ENCODE results near the gene PDE3A.
"Not testable (repeated sequence)": the region's sequence is repeated elsewhere in the genome, so short reads cannot be mapped to it uniquely, and the experiment has no call there.

The PDE3A gene

DNA sequence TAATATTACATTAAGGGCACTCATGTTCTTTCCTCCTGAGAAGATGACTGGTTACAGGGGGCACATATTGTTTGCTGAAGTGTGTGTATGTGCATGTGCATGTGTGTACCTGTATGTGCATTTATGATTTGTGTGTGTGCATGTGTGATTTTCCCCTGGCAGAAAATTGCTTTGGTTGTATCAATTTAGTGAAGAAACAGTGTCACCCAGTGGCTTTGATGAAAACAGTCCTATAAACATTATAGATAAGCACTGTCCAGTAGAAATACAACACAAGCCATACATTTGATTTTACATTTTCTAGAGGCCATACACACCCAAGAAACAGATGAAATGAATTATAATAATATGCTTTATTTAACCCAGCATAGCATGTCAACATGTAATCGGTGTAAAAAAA lies 8.6 kb downstream of the PDE3A start:
- H3K27ac ChIP-seq, result no peak overlapping the region
- H3K9me3 ChIP-seq (ENCODE audit: control insufficient read depth, low read length), result no peaks in the 10 kb centered on the region
- no peak for TF ChIP-seq CTCF (IDR thresholded peaks at IDR 0.05)
- no peaks in the 10 kb centered on the region for H3K79me2 ChIP-seq
- H3K36me3 ChIP-seq (ENCODE audit: control insufficient read depth, insufficient read depth, low read length), result no peaks in the 10 kb centered on the region
- no peaks in the 10 kb centered on the region for H3K4me1 ChIP-seq
- H3K4me2 ChIP-seq (ENCODE audit: low read length), result no peak overlapping the region
- no peak overlapping the region for H3K4me3 ChIP-seq (ENCODE audit: low read depth, low read length)
- H3K9ac ChIP-seq, result no peak overlapping the region
- no peaks in the 10 kb centered on the region for H3K27me3 ChIP-seq (ENCODE audit: control insufficient read depth, insufficient read depth, low read length)
- no peak overlapping the region for H2AFZ ChIP-seq

GRCh38 chr12:20377750-20378149 lies 9.4 kb downstream of the PDE3A start:
- H2AFZ ChIP-seq, result no peak overlapping the region
- no peaks in the 10 kb centered on the region for H3K9me3 ChIP-seq (ENCODE audit: control insufficient read depth, low read length)
- TF ChIP-seq CTCF (IDR thresholded peaks at IDR 0.05), result no peak
- H3K79me2 ChIP-seq, result no peaks in the 10 kb centered on the region
- H3K27ac ChIP-seq, result no peak overlapping the region
- H3K9ac ChIP-seq, result no peak overlapping the region
- no peak overlapping the region for H3K4me2 ChIP-seq (ENCODE audit: low read length)
- H3K27me3 ChIP-seq (ENCODE audit: control insufficient read depth, insufficient read depth, low read length), result no peaks in the 10 kb centered on the region
- no peak overlapping the region for H3K4me3 ChIP-seq (ENCODE audit: low read depth, low read length)
- no peaks in the 10 kb centered on the region for H3K36me3 ChIP-seq (ENCODE audit: control insufficient read depth, insufficient read depth, low read length)
- H3K4me1 ChIP-seq, result no peaks in the 10 kb centered on the region

GRCh38 chr12:20382117-20382516 lies 13.8 kb downstream of the PDE3A start:
- no peaks in the 10 kb centered on the region for H3K4me1 ChIP-seq
- no peaks in the 10 kb centered on the region for H3K9me3 ChIP-seq (ENCODE audit: control insufficient read depth, low read length)
- no peak for TF ChIP-seq CTCF (IDR thresholded peaks at IDR 0.05)
- no peak overlapping the region for H3K4me3 ChIP-seq (ENCODE audit: low read depth, low read length)
- no peaks in the 10 kb centered on the region for H3K27me3 ChIP-seq (ENCODE audit: control insufficient read depth, insufficient read depth, low read length)
- H2AFZ ChIP-seq, result no peak overlapping the region
- no peak overlapping the region for H3K27ac ChIP-seq
- H3K79me2 ChIP-seq, result no peaks in the 10 kb centered on the region
- H3K36me3 ChIP-seq (ENCODE audit: control insufficient read depth, insufficient read depth, low read length), result no peaks in the 10 kb centered on the region
- H3K9ac ChIP-seq, result no peak overlapping the region
- H3K4me2 ChIP-seq (ENCODE audit: low read length), result no peak overlapping the region

DNA sequence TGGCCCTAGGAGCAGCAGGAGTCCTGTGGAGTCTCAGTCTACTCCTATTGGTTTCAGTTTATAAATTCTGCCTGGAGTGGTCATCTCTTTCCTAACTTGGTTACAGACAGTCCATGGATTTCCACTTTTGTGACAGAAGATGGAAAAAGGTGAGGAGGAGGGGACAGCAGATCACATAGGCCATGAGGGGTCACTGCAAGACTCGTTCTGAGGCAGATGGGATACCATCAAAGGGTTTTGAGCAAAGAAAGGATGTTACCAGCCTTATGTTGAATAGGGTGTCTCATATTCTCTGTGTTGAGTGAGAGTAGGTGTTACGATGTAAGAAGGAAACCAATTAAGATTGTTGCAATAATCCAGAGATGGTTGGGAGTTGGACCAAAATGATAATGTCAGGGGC lies 15.3 kb downstream of the PDE3A start:
- no peaks in the 10 kb centered on the region for H3K4me1 ChIP-seq
- no peak overlapping the region for H3K27ac ChIP-seq

DNA sequence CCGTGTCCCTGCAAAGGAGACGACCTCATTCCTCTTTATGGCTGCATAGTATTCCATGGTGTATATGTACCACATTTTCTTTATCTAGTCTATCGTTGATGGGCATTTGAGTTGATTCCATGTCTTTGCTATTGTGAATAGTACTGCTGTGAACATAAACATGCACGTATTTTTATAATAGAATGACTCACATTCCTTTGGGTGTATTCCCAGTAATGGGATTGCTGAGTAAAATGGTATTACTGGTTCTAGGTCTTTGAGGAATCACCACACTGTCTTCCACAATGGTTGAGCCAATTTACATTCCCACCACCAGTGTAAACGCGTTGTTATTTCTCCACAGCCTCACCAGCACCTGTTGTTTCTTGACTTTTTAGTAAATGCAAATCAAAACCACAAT lies 16.5 kb downstream of the PDE3A start:
- not testable (repeated sequence) for H3K4me1 ChIP-seq; H3K4me2 ChIP-seq (ENCODE audit: low read length); H3K27me3 ChIP-seq (ENCODE audit: control insufficient read depth, insufficient read depth, low read length); H3K36me3 ChIP-seq (ENCODE audit: control insufficient read depth, insufficient read depth, low read length); H3K4me3 ChIP-seq (ENCODE audit: low read depth, low read length); H3K27ac ChIP-seq; H2AFZ ChIP-seq; H3K9me3 ChIP-seq (ENCODE audit: control insufficient read depth, low read length); H3K9ac ChIP-seq; H3K79me2 ChIP-seq

More for the DNA sequence above, 15.3 kb downstream of the PDE3A start:
- Histone ChIP-seq H3K79me2 (no peaks in the 10 kb centered on the region), H2AFZ (no peak overlapping the region), H3K4me2 (ENCODE audit: low read length) (no peak overlapping the region), H3K27me3 (ENCODE audit: control insufficient read depth, insufficient read depth, low read length) (no peaks in the 10 kb centered on the region), H3K9ac (no peak overlapping the region), H3K4me3 (ENCODE audit: low read depth, low read length) (no peak overlapping the region), H3K9me3 (ENCODE audit: control insufficient read depth, low read length) (no peaks in the 10 kb centered on the region), H3K36me3 (ENCODE audit: control insufficient read depth, insufficient read depth, low read length) (no peaks in the 10 kb centered on the region)
- no peak for TF ChIP-seq CTCF (IDR thresholded peaks at IDR 0.05)
